A172 (cell line): ENCODE measurements around the gene KLK1. TPM values are rescaled to one million over a fixed set of nuclear protein-coding genes. Genes with fewer than 3 reads are reported as not detected.
"Not testable (repeated sequence)": the region's sequence is repeated elsewhere in the genome, so short reads cannot be mapped to it uniquely, and the experiment has no call there.

Experiments used
- DNase-seq: peaks from one replicate; pipeline ENCODE4 v3.0.0-alpha.2; 2015; ENCODE audit warnings: low spot score
- total RNA-seq: library from RNA; depleted of rRNA; stranded (reverse); fragments of >200 nt; shearing (Covaris generic); gene quantifications from 2 replicates; pipeline ENCODE4 v1.2.3, GENCODE V29; 2014

KLK1 gene
- total RNA-seq, 1 experiment from 2014 or later, result not detected

DNA sequence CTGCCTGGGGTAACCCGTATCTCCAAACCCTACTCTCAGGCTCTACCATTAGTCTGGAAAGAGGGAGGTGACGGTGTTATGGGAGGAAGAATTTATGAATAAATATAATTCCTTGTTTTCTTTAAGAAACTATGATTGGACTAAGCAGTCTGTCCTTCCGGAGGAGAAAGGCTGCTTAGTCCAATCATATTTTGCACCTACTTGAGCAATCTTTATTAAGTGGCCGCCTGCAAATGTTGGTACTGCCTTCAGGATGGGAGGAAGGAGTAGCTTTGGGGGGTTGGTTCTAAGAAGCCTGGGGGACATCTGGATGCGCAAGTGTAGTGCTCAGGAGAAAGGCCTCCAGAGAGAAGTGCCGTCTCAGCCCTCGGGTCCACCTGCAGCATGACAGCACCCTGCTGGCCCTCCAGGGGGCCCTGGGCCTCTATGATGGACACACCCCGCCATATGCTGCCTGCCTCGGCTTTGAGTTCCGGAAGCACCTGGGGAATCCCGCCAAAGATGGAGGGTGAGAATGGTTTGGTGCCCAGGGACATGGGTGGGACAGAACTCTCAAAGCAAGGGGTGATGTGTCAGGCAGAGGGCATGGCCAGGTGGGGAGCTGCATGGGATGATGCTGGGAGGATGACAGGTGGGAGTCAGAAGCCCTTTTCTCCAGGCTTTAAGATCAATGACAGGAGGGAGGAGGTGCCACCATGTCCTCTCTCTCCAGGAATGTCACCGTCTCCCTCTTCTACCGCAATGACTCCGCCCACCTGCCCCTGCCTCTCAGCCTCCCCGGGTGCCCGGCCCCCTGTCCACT is 29.3 kb downstream of the KLK1 start:
- no peak for DNase-seq

DNA sequence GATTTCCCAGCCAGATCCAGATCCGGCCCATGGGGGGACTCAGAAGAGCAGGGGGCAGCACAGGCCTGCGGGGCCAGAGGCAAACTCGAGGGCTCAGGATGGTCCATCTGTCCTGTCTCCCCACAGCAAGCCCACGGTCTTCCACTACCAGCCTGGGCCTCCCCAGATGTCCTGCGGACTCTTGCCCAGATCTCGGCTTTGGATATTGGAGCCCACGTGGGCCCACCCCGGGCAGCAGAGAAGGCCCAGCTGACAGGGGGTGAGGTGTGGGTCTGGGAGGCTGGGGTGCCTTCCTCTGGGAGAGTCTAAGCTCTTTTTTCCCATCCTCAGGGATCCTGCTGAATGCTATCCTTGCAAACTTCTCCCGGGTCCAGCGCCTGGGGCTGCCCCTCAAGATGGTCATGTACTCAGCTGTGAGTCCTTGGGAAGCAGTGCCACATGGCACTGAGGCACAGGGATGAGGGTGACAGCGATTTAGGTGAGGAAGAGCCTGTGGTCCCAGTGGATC is 30.0 kb downstream of the KLK1 start:
- no peak for DNase-seq

DNA sequence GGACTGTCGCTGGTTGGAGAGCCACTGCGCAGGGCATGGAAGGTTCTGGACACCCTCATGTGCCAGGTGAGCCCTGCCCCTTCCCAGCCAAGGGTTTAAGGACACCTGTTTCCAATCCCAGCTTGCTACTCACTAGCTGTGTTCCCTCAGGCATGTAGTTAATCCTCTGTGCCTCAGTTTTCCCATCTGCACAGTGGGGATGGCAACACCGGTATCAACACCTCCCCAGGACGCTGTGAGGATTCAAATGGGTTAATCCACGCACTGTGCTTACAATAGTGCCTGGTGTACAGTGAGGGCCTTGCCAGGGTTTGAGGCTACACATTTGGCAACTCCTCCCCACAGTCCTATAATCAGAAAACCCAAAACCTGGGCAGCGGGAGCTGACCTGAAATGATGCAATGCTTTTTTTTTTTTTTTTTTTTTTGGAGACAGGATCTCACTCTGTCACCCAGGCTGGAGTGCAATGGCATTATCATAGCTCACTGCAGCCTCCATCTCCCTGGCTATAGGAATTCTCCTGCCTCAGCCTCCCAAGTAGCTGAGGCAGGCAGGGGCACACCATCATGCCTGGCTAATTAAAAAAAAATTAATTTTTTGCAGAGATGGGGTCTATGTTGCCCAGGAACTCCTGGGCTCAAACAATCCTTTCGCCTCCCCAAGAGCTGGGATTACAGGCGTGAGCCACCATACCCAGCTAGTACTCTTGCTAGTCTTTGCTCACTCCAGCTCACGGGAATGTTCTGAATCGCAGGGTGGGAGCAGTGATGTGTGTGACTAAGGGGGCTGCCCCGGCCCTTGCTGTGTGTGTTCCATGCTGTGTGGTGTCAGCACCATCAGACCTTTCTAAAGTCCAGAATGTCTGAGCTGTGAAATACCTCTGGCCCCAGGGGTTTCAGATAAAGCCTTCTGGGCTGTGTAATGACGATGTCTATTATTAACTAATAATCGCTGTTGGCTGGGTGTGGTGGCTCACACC is 31.0 kb downstream of the KLK1 start:
- DNase-seq, result no peak

DNA sequence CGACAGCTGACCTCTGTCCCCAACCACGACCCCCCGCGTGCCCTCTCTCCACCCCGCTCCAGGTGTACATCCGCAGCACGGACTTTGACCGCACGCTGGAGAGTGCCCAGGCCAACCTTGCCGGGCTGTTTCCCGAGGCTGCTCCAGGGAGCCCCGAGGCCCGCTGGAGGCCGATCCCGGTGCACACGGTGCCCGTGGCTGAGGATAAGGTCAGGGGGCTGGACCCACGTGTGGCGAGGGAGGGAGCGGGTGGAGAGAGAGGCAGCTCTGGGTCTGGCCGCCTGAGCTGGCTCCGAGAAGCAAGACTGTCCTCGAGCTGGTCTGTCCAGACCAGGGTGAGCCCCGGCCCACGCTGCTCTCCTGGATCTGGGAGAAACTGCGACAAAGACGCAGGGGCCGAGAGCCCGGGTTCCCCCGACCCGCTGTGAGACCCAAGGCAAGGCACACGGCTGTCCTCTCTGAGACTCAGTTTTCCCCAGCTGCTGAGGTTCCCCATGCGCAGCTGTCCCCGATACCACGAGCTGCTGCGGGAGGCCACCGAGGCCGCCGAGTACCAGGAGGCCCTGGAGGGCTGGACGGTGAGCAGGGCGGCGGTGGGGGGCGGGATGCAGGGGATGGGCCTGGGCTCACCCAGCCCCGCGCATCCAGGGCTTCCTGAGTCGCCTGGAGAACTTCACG is 31.9 kb downstream of the KLK1 start:
- DNase-seq, result no peak

DNA sequence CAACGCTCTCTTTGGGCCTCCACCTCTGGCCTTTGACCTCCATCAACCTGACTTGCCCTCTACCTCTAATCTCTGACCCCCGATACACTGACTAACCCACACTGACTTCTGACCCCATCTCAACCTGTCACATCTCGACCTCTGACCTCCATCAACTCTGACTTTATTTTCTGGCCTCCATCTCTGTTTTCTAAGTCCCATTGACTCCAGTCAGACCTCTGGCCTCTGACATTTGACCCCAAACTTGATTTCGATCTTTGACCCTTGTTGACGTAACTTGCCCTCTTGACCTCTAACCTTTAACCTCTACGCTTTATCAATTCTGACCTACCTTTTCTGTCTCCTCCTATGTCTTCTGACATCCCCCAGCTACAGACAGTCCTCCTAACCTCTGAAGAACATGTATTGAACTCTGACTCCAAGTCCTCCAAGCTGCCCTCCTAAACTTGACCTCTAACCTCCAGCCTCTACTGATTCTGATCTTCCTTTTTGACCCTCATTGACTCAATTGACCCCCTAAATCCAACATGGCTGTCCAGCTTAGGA is 32.6 kb downstream of the KLK1 start:
- no peak for DNase-seq

DNA sequence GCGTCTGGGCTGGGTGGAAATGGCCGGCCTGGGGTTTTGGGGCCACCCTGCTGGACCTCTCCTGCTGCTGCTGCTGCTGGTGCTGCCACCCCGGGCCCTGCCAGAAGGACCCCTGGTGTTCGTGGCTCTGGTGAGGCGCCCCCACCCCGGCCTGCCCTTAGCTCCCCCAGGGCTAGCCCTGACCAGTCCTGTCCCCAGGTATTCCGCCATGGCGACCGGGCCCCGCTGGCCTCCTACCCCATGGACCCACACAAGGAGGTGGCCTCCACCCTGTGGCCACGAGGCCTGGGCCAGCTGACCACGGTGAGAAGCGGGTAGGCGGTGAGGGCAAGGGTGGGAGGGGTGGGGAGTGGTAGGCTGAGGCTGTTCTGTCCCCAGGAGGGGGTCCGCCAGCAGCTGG is 33.2 kb downstream of the KLK1 start, which contains the start of gene ACP4:
Gene ACP4 (plus strand): TSS at position 20 of the 400 bp plus-strand sequence. CDS start 0 bp downstream, at position 20.
- no peak for DNase-seq

DNA sequence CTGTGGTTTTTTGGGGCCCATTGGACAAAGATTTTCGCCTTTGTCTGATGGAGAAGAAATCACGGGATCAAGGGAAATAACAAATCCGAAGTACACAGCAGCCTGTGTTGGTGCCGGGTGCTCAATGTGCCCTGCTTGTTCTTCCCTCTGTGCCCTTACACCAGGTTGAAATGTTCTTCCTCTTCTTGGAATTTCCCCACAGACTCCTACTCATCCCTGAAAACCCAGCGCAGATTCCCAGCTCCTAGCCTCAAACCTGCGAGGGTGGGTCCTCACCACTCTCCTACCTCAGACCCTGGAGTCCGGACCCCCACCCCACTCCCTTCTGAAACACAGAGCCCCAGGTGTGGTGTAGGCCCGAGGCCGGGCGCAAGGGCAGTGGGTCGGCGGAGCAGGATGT is 38.3 kb downstream of the KLK1 start:
- no peak for DNase-seq

DNA sequence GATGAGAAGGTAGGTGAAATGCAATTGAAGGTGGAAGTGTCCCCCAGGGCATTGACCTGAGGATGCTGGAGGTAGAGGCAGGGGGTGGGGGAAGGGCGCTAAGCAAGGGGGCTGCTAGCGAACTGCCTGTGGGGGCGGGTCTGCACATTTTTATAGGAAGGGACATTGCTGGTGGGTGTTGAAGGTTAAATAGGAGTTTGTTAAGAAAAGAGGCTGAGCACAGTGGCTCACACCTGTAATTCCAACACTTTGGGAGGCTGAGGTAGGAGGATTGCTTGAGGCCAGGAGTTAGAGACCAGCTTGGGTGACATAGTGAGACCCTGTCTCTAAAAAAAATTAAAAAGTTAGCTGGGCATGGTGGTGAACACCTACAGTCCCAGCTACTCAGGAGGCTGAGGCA is 38.9 kb downstream of the KLK1 start:
- DNase-seq, result no peak

DNA sequence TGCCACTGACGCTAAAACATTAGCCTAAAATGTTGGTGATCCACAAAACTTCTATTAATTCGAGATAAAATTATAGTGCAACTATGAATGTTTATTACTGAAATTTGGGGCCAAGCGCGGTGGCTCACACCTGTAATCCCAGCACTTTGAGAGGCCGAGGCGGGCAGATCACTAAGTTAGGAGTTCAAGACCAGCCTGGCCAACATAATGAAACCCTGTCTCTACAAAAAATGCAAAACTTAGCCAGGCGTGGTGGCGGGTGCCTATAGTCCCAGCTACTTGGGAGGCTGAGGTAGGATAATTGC is 39.8 kb downstream of the KLK1 start:
- not testable (repeated sequence) for DNase-seq

DNA sequence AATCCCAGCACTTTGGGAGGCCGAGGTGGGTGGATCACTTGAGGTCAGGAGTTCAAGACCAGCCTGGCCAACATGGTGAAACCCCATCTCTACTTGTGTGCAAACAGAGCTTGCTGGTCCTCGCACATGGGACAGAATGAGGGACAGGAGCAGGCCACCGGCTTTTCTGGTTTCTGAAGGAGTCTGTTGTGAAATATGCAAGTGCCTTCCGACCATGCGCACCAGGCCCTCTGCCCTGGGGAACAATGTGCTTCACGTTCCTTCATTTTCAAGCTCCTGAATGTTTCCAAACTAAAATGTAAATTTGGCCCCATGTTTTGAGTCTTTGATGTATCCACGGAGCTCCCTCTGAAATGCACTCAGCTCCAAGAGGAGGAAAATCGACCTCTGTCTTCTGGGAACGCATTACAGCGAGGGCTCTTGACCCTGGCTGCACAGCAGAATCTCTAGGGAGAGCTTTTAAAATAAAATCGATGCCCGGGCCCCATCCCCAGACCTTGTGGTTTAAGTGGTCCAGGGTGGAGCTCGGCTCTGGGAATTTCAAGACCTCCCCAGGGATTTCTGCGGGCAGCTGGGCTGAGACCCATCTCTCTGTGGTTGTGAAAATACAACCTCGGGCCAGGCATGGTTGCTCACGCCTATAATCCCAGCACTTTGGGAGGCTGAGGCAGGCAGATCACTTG is 42.7 kb downstream of the KLK1 start:
- DNase-seq, result no peak

DNA sequence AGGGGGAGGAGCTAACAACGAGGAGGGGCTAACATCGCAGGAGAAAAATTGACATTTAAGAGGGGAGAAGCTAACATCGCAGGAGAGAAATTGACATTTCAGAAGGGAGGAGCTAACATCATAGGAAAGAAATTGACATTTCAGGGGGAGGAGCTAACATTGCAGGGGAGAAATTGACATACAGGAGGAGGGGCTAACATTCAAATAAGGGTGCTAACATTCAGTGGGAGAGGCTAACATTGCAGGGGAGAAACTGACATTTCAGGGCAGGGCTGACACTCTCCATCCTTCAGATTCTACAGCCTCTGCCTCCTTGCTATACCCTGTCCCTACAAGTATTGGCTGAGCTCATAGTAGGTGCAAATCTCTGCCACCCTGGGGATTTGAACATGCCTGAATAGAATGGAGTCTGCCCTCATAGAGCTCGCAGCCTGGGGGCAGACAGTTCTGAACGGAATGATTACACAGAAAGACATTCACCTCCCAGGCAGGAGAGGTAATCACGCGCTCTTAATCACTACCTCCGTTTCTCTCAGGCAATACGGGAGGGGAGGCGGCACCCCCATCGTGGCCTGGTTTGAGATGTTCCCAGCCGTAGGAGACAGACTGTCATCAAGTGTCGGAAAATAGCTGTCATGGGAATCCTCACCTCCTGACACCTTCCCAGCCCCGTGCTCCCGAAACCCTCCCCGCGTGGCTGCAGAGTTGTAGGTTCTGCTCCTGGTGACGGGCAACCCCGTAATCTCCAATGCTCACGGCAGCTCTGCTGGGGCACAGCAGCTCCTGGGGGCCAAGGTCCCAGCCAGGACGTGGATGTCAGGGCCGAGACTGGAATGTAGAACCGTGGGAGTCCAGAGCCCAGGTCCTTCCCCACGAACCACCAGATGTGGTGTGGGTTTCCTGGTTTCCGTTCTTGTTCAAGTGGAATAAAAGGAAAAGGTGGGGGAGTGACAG is 43.8 kb downstream of the KLK1 start:
- DNase-seq, result no peak

DNA sequence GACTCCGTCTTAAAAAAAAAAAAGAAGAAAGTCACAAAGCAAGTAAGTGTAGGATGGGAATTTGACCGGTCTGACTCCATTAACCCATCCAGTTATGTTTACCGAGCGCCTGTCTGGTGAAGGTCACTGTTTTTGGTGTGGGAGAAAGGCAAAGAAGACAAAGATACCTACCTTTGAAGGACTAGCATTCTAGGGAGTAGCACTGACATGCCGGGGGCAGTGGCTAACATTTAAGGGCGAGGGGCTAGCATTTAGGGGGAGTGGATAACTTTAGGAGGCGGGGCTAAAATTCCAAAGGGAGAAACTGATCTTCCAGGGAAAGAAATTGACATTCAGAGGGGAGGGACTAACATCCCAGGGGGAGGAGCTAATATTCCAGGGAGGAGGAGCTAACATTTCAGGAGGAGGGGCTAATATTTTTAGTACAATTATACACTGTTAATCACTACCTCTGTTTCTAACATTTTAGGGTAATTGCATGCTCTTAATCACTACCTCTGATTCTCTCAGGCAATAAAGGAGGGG is 44.6 kb downstream of the KLK1 start:
- DNase-seq, result no peak

DNA sequence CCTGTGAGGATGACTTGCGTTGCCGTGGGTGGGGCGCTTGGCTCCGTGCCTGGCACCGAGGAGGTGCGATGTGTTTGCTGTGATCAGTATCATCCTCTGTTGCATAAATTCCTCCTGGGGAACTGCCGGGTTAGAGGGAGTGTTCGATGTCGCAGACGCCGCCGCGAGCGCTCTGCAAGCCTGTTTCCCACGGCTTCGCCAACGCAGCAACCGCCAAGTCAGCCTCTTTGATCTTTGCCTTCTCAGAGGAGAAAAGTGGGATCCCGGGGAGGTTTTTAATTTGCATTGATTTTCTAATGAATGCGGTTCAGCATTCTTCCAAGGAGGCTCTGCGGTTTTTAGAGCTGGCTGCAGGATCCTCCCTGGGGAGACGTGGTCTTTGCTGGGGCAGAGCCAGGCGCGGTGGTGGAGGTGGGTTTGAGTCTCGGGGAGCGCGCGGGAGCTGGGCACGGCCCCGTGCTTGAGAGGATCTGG is 45.7 kb downstream of the KLK1 start:
- no peak for DNase-seq

DNA sequence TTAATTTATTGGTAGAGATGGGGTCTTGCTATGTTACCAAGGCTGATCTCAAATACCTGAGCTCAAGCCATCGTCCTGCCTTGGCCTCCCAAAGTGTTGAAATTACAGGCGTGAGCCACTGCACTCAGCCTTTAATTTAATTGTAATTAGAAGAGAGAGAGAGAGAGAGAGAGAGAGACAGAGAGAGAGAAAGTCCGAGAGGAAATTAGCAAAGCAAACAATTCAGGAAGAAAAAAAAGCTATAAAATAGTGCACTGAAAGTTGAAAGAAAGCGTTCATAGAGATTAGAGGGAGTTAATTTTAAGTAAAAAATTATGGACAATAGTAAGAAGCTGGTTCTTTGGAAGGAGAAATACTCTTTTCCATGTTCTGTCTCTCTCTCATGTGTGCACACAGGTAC is 46.3 kb downstream of the KLK1 start:
- DNase-seq, result no peak

DNA sequence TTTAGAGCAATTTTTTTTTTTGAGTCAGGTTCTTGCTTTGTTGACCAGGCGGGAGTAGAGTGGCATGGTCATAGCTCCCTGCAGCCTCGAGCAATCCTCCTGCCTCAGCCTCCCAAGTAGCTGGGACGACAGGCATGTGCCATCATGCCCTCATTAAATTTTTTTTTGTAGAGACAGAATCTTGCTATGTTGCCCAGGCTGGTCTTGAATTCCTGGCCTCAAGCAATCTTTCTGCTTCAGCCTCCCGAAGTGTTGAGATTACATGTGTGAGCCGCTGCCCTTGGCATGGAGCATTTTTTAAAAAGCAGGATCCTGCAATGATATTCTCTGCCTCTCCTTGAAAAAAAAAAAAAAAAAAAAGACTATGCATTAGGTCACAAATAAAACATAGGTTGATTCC is 47.5 kb downstream of the KLK1 start:
- DNase-seq, result no peak

DNA sequence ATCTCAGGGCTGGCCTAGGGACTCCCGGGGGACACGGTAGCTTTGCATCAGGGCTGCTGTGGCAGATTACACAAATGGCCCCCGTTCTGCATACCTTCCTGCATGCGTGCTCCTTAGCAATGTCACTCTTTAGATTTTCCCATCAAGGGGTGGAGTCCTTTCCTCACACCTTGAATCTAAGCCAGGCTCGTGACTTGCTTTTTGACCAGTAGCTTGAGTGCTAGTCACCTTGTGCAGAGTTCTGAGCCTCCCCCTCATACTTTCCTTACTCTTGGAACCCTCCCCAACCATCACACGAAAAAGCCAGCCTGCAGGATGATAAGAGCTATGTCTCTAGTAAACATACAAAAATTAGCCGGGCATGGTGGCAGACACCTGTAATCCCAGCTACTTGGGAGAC is 50.1 kb downstream of the KLK1 start:
- DNase-seq, result not testable (repeated sequence)

DNA sequence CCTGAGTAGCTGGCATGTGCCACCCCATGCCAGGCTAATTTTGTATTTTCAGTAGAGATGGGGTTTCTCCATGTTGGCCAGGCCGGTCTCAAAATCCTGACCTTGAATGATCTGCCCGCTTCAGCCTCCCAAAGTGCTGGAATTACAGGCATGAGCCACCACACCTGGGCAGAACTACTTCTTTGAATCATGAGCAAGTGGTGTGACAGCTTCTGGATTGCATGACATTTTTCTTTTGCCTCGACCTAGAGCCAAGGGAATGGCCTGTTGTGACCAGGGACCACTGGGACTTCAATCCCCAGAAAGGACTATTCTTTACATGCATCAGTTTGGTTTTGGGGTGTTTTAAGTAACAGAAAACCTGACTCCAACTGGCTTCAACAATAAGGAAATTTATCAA is 50.7 kb downstream of the KLK1 start:
- not testable (repeated sequence) for DNase-seq

DNA sequence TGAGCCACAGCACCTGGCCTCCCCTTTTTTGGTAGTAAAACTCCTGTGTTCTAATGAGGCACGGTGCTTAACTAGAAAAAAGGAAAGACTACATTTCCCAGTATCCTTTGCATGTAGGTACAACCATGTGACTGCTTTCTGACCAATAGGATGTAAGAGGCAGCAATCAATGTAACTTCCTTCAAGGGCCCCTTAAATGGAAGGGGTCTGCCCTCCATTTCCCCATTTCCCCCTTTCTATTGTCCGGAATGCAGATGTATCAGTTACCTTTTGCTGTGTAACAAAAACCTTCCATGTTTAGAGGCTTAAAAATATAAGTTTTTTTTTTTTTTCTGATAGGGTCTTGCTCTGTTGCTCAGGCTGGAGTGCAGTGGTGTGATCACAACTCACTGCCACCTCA is 51.1 kb downstream of the KLK1 start:
- DNase-seq, result peak; percentile 35

DNA sequence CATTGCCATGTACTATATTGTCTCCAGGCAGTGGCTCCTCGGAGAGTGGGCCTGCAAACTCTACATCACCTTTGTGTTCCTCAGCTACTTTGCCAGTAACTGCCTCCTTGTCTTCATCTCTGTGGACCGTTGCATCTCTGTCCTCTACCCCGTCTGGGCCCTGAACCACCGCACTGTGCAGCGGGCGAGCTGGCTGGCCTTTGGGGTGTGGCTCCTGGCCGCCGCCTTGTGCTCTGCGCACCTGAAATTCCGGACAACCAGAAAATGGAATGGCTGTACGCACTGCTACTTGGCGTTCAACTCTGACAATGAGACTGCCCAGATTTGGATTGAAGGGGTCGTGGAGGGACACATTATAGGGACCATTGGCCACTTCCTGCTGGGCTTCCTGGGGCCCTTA is 52.7 kb downstream of the KLK1 start:
- no peak for DNase-seq

DNA sequence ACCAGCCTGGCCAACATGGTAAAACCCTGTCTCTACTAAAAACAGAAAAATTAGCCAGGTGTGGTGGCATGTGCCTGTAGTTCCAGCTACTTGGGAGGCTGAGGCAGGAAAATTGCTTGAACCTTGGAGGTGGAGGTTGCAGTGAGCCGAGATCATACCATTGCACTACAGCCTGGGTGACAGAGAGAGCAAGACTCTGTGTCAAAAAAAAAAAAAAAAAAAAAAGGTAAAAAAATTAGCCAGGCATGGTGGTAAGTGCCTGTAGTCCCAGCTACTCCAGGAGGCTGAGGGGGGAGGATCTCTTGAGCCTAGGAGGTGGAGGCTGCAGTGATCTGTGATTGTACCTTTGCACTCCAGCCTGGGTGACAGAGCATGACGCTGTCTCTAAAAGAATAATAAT is 53.4 kb downstream of the KLK1 start, which contains the start of gene GPR32:
Gene GPR32 (plus strand): TSS at position 301 of the 400 bp plus-strand sequence. CDS start 137 bp downstream, outside the sequence.
- DNase-seq, result not testable (repeated sequence)
